Adrenal gland (tissue), 5 donors: ENCODE data around the gene LAMB4.

Experiments
- POLR2A ChIP-seq, 2 donors: fragments of 450-650 bp; IDR thresholded peaks; one replicate each; pipeline ENCODE4 v1.6.1; 2017; ENCODE audit warnings: antibody characterized with exemption in 2 of 2, mild to moderate bottlenecking in 2 of 2, moderate library complexity in 1 of 2
- TF ChIP-seq, protein P1 (sequence below), 6 experiments: fragments of 450-650 bp in 4 of 6; fragments of 200-600 bp in 2 of 6; sonication (generic) in 1 of 6; IDR thresholded peaks; 1 replicate in 5 of 6; 2 replicates in 1 of 6; pipeline versions ENCODE4 v1.5.1 to v1.8.0; 2016 to 2021; ENCODE audit warnings: antibody characterized with exemption in 6 of 6, mild to moderate bottlenecking in 2 of 6, moderate library complexity in 1 of 6
- donor health status: DM: no; HTN: no; CAD: no.

DNA sequence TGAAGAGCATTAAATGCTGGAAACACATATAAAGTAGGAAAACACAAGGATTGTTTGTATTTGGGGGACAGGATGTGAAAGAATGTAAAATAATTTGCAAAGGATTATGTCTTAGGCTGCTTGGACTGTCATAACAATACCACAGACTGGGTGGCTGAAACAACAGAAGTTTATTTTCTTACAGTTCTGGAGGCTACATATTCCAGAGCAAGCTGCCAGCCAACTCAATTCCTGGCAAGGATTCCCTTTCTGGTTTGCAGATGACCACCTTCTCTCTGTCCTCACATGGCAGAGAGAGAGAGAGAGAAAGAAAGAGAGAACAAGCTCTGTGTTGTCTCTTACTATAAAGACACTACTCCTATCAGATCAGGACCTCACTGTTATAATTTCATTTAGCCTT is 8.8 kb upstream of the LAMB4 start:
- TF ChIP-seq, protein P1, sequence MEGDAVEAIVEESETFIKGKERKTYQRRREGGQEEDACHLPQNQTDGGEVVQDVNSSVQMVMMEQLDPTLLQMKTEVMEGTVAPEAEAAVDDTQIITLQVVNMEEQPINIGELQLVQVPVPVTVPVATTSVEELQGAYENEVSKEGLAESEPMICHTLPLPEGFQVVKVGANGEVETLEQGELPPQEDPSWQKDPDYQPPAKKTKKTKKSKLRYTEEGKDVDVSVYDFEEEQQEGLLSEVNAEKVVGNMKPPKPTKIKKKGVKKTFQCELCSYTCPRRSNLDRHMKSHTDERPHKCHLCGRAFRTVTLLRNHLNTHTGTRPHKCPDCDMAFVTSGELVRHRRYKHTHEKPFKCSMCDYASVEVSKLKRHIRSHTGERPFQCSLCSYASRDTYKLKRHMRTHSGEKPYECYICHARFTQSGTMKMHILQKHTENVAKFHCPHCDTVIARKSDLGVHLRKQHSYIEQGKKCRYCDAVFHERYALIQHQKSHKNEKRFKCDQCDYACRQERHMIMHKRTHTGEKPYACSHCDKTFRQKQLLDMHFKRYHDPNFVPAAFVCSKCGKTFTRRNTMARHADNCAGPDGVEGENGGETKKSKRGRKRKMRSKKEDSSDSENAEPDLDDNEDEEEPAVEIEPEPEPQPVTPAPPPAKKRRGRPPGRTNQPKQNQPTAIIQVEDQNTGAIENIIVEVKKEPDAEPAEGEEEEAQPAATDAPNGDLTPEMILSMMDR (IDR thresholded peaks at IDR 0.05): no peak
- TF ChIP-seq POLR2A (IDR thresholded peaks at IDR 0.05): no peak
